Measurements from ENCODE around the gene GRIA1. TPM values are rescaled to one million over a fixed set of nuclear protein-coding genes. Genes with fewer than 3 reads are reported as not detected.

The GRIA1 gene
- total RNA-seq, 1 donor from 2014 or later: 21.9 TPM

- H3K27ac Mint-ChIP-seq (ENCODE audit: unreplicated experiment): no peak overlapping the region
- no peak overlapping the region for H3K4me3 Mint-ChIP-seq (ENCODE audit: unreplicated experiment)
- H3K36me3 Mint-ChIP-seq (ENCODE audit: low read depth, unreplicated experiment): no peaks in the 10 kb centered on the region
- DNase-seq (ENCODE audit: low spot score): no peak
- no peaks in the 10 kb centered on the region for H3K4me1 Mint-ChIP-seq (ENCODE audit: unreplicated experiment)
- peaks cover 5% of the 10 kb centered on the region for H3K27me3 Mint-ChIP-seq (ENCODE audit: unreplicated experiment)
- TF ChIP-seq, protein P1, sequence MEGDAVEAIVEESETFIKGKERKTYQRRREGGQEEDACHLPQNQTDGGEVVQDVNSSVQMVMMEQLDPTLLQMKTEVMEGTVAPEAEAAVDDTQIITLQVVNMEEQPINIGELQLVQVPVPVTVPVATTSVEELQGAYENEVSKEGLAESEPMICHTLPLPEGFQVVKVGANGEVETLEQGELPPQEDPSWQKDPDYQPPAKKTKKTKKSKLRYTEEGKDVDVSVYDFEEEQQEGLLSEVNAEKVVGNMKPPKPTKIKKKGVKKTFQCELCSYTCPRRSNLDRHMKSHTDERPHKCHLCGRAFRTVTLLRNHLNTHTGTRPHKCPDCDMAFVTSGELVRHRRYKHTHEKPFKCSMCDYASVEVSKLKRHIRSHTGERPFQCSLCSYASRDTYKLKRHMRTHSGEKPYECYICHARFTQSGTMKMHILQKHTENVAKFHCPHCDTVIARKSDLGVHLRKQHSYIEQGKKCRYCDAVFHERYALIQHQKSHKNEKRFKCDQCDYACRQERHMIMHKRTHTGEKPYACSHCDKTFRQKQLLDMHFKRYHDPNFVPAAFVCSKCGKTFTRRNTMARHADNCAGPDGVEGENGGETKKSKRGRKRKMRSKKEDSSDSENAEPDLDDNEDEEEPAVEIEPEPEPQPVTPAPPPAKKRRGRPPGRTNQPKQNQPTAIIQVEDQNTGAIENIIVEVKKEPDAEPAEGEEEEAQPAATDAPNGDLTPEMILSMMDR (IDR thresholded peaks at IDR 0.05; ENCODE audit: unreplicated experiment): no peak
- no peaks in the 10 kb centered on the region for H3K9me3 Mint-ChIP-seq (ENCODE audit: unreplicated experiment)
These were observed 328.2 kb downstream of the GRIA1 start for GRCh38 chr5:153818626-153819025.

DNA sequence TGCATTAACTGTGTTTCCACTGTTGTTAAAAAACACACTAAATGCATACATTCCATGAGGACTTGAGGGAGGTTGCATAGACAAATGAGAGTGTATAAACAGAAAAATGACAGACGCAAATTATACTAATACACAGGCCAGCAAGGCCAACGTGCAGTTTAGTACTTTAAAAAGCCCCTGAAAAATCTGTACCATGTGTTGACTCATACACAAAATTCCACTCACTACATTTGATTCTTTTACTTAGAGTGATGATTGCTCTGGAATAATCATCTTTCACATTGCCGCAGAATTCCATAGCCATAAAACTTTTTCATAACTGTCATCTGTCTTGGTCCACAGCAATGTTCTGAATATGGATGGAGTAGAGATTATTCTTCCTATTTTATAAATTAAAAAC is 332.6 kb downstream of the GRIA1 start:
- H3K36me3 Mint-ChIP-seq (ENCODE audit: low read depth, unreplicated experiment): no peaks in the 10 kb centered on the region
- peaks cover 8% of the 10 kb centered on the region for H3K4me1 Mint-ChIP-seq (ENCODE audit: unreplicated experiment)
- no peak for DNase-seq (ENCODE audit: low spot score)
- TF ChIP-seq, protein P1 (IDR thresholded peaks at IDR 0.05; ENCODE audit: unreplicated experiment): no peak
- no peaks in the 10 kb centered on the region for H3K9me3 Mint-ChIP-seq (ENCODE audit: unreplicated experiment)
- H3K4me3 Mint-ChIP-seq (ENCODE audit: unreplicated experiment): no peak overlapping the region
- no peak overlapping the region for H3K27ac Mint-ChIP-seq (ENCODE audit: unreplicated experiment)
- H3K27me3 Mint-ChIP-seq (ENCODE audit: unreplicated experiment): peaks cover 3% of the 10 kb centered on the region

- peaks cover 8% of the 10 kb centered on the region for H3K4me1 Mint-ChIP-seq (ENCODE audit: unreplicated experiment)
- no peak overlapping the region for H3K27ac Mint-ChIP-seq (ENCODE audit: unreplicated experiment)
- no peaks in the 10 kb centered on the region for H3K9me3 Mint-ChIP-seq (ENCODE audit: unreplicated experiment)
- no peak overlapping the region for H3K4me3 Mint-ChIP-seq (ENCODE audit: unreplicated experiment)
- peaks cover 3% of the 10 kb centered on the region for H3K27me3 Mint-ChIP-seq (ENCODE audit: unreplicated experiment)
- H3K36me3 Mint-ChIP-seq (ENCODE audit: low read depth, unreplicated experiment): no peaks in the 10 kb centered on the region
- no peak for DNase-seq (ENCODE audit: low spot score)
- TF ChIP-seq, protein P1 (IDR thresholded peaks at IDR 0.05; ENCODE audit: unreplicated experiment): no peak
These were observed 334.4 kb downstream of the GRIA1 start for GRCh38 chr5:153824909-153825308.

- DNase-seq (ENCODE audit: low spot score): no peak
- Mint-ChIP-seq H3K36me3 (ENCODE audit: low read depth, unreplicated experiment) (no peaks in the 10 kb centered on the region), H3K9me3 (ENCODE audit: unreplicated experiment) (no peaks in the 10 kb centered on the region), H3K4me3 (ENCODE audit: unreplicated experiment) (no peak overlapping the region), H3K27ac (ENCODE audit: unreplicated experiment) (no peak overlapping the region), H3K4me1 (ENCODE audit: unreplicated experiment) (peaks cover 8% of the 10 kb centered on the region), H3K27me3 (ENCODE audit: unreplicated experiment) (peaks cover 3% of the 10 kb centered on the region)
- TF ChIP-seq, protein P1 (IDR thresholded peaks at IDR 0.05; ENCODE audit: unreplicated experiment): no peak
These were observed 336.9 kb downstream of the GRIA1 start for GRCh38 chr5:153827397-153827796.

DNA sequence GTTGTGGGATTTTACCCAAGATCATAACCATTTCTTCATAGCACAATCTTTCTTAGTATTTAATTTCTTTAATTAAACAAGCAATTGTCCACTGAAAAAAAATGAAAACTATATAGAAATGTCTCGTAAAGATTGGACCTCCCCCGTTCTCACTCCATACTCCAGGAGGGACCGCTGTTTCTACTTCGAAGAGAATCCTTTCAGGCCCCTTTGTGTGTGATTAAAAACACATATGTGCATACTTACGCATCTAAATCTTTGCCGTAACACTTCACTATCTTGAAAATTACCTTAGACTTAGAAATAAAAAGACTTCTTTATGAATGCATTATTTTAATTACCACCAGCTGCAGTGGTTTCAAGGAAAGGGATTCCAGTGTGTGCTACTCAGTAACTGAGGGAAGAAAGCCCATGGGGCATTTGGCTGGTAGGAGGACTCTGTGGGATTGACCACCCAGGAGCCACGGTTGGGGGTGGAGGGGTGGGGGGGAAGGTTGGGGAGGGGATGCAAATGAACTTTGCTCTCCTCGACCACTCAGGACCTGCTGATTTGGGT is 339.1 kb downstream of the GRIA1 start:
- Mint-ChIP-seq H3K27me3 (ENCODE audit: unreplicated experiment) (peaks cover 1% of the 10 kb centered on the region), H3K4me1 (ENCODE audit: unreplicated experiment) (peaks cover 8% of the 10 kb centered on the region), H3K9me3 (ENCODE audit: unreplicated experiment) (no peaks in the 10 kb centered on the region), H3K27ac (ENCODE audit: unreplicated experiment) (no peak overlapping the region), H3K4me3 (ENCODE audit: unreplicated experiment) (no peak overlapping the region), H3K36me3 (ENCODE audit: low read depth, unreplicated experiment) (no peaks in the 10 kb centered on the region)
- TF ChIP-seq, protein P1 (IDR thresholded peaks at IDR 0.05; ENCODE audit: unreplicated experiment): no peak
- no peak for DNase-seq (ENCODE audit: low spot score)

All from endothelial cell (in vitro differentiated cells).